RKO (cell line): ENCODE results near the gene ROBO2.

ENCODE experiments used
- DNase-seq: peaks from one replicate; pipeline ENCODE4 v3.0.0-alpha.2; 2016; ENCODE audit warnings: low spot score

The ROBO2 gene

GRCh38 chr3:77122652-77123051 lies 82.8 kb downstream of the ROBO2 start:
- no peak for DNase-seq

- DNase-seq: no peak
Observed at GRCh38 chr3:77125966-77126365, 86.1 kb downstream of the ROBO2 start.

GRCh38 chr3:77134769-77135168 lies 94.9 kb downstream of the ROBO2 start:
- DNase-seq: no peak

GRCh38 chr3:77137559-77137958 lies 97.7 kb downstream of the ROBO2 start:
- no peak for DNase-seq

- DNase-seq: no peak
Observed at GRCh38 chr3:77139624-77140023, 99.7 kb downstream of the ROBO2 start.

GRCh38 chr3:77141423-77141822 lies 101.5 kb downstream of the ROBO2 start:
- no peak for DNase-seq

- DNase-seq: no peak
Observed at GRCh38 chr3:77142578-77142977, 102.7 kb downstream of the ROBO2 start.

GRCh38 chr3:77146004-77146403 lies 106.1 kb downstream of the ROBO2 start:
- DNase-seq: no peak

GRCh38 chr3:77147836-77148578 lies 108.1 kb downstream of the ROBO2 start:
- DNase-seq: no peak

GRCh38 chr3:77149382-77149781 lies 109.5 kb downstream of the ROBO2 start:
- DNase-seq: no peak

GRCh38 chr3:77150028-77150427 lies 110.1 kb downstream of the ROBO2 start:
- DNase-seq: no peak

GRCh38 chr3:77150759-77151158 lies 110.9 kb downstream of the ROBO2 start:
- no peak for DNase-seq

GRCh38 chr3:77158730-77159581 lies 119.1 kb downstream of the ROBO2 start:
- peak; percentile 15 for DNase-seq

- no peak for DNase-seq
Observed at GRCh38 chr3:77160931-77161497, 121.1 kb downstream of the ROBO2 start.

GRCh38 chr3:77169823-77170222 lies 129.9 kb downstream of the ROBO2 start:
- no peak for DNase-seq

GRCh38 chr3:77171026-77171425 lies 131.1 kb downstream of the ROBO2 start:
- no peak for DNase-seq

GRCh38 chr3:77179762-77180161 lies 139.9 kb downstream of the ROBO2 start:
- no peak for DNase-seq

GRCh38 chr3:77182341-77182740 lies 142.4 kb downstream of the ROBO2 start:
- no peak for DNase-seq

GRCh38 chr3:77186319-77186718 lies 146.4 kb downstream of the ROBO2 start:
- no peak for DNase-seq

- peak; percentile 5 for DNase-seq
Observed at GRCh38 chr3:77186728-77187127, 146.8 kb downstream of the ROBO2 start.

- DNase-seq: no peak
Observed at GRCh38 chr3:77188210-77188609, 148.3 kb downstream of the ROBO2 start.

- DNase-seq: no peak
Observed at GRCh38 chr3:77189258-77189657, 149.4 kb downstream of the ROBO2 start.

GRCh38 chr3:77189684-77190083 lies 149.8 kb downstream of the ROBO2 start:
- no peak for DNase-seq
